ENCODE measurements around the gene SRI.

GRCh38 chr7:88184848-88185304 lies 35.0 kb downstream of the SRI start:
- no peak for TF ChIP-seq POLR2A (IDR thresholded peaks at IDR 0.05; ENCODE audit: low read depth, low read length)
- no peak for TF ChIP-seq CTCF (IDR thresholded peaks at IDR 0.05; ENCODE audit: extremely low read depth in 1 of 2, insufficient read depth in 1 of 2, low read depth in 1 of 2, low read length in 2 of 2)
- TF ChIP-seq MYC (IDR thresholded peaks at IDR 0.05; ENCODE audit: low read depth, low read length): no peak
- no peak for TF ChIP-seq POLR2AphosphoS5 (IDR thresholded peaks at IDR 0.05; ENCODE audit: insufficient read depth, low read depth, low read length)
- TF ChIP-seq EZH2 (IDR thresholded peaks at IDR 0.05; ENCODE audit: borderline replicate concordance, low read depth, low read length, severe bottlenecking): no peak

Data from endothelial cell of umbilical vein (primary cell).